Dermis blood vessel endothelial cell (primary cell): ENCODE results near the gene CDKN1B. TPM values are rescaled to one million over a fixed set of nuclear protein-coding genes. Genes with fewer than 3 reads are reported as not detected.

Experiments used
- DNase-seq: peaks from one replicate; pipeline ENCODE4 v3.0.0; 2010
- total RNA-seq: library from RNA; depleted of rRNA; stranded (reverse); fragments of >200 nt; gene quantifications from 2 replicates; pipeline ENCODE4 v1.2.3, GENCODE V29; 2014

Gene CDKN1B
- 67.7 and 75.4 TPM in 2 replicates for total RNA-seq

DNA sequence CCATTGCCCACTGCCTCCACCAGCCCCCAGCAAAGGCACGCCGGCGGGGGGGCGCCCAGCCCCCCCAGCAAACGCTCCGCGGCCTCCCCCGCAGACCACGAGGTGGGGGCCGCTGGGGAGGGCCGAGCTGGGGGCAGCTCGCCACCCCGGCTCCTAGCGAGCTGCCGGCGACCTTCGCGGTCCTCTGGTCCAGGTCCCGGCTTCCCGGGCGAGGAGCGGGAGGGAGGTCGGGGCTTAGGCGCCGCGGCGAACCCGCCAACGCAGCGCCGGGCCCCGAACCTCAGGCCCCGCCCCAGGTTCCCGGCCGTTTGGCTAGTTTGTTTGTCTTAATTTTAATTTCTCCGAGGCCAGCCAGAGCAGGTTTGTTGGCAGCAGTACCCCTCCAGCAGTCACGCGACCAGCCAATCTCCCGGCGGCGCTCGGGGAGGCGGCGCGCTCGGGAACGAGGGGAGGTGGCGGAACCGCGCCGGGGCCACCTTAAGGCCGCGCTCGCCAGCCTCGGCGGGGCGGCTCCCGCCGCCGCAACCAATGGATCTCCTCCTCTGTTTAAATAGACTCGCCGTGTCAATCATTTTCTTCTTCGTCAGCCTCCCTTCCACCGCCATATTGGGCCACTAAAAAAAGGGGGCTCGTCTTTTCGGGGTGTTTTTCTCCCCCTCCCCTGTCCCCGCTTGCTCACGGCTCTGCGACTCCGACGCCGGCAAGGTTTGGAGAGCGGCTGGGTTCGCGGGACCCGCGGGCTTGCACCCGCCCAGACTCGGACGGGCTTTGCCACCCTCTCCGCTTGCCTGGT lies at the start of gene CDKN1B:
Gene CDKN1B (plus strand): TSS at position 576 of the 793 bp plus-strand sequence. CDS start 472 bp downstream, outside the sequence.
- DNase-seq = peak; percentile 97

DNA sequence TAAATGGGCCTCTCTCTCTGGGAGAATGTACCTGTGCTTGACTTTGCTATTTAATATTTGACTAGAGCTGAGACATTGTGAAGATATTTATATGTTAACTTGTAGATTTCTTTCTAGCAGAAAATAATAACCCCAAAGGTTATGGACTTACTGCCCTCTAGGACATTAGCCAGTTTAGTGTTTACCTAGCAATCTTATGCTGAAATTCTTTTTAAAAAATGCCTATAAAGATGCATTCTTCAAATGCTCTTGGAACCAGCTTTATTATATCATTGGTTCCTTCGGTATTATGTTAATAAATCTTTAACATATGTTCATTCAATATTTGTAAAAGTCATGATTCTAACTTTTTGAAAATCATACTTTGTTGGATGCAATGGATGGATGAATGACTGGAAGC lies 49.2 kb upstream of the CDKN1B start:
- DNase-seq = no peak

DNA sequence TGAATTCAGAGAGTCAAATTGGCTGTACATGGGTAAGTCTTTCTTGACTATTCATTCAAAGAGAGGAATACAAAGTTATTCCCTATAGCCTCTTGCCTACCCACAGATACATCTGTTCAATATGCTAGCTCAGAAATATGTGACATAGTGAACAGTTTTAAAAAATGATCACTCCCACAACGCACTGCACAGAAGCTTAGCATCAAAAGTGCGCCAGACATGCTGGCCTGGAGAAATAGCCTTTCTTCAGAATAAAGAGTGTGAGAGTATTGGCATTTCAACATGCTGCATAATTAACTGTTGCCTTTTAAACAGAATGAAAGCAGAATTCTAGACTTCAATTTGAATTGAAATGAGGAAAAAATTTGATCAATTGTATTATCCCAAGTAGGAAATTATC lies 48.1 kb upstream of the CDKN1B start:
- DNase-seq = no peak

DNA sequence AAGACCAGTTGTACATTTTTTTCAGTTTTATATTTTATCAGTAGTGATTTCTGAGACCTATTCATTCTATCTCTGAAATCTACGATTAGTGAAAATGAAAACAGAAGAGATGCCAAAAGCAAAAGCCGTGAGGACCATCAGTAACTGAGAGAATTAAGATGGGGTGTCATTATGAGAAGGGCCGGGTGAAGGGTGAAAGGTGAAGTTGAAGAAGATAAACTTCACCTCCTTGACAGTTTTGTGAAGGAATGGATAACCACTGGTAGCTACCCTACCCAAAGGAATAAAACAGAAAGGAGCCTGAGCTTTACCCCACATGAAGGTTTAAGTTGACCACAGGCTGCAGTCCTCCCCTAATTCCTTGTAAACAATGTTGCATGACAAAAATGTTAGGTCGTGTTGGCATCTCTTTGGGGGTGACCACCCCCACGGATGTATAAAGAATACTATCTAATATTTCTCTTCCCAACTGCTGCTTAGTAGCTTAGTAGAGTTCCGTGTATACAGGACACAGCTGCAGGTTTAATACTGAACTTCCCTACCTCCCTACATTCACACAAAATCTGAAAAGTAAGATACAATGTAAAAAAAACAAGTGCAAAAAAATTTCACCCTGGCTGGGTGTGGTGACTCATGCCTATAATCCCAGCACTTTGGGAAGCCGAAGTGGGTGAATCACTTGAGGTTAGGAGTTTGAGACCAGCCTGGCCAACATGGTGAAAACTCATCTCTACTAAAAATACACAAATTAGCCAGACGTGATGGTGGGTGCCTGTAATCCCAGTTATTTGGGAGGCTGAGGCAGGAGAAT lies 45.1 kb upstream of the CDKN1B start:
- no peak for DNase-seq

DNA sequence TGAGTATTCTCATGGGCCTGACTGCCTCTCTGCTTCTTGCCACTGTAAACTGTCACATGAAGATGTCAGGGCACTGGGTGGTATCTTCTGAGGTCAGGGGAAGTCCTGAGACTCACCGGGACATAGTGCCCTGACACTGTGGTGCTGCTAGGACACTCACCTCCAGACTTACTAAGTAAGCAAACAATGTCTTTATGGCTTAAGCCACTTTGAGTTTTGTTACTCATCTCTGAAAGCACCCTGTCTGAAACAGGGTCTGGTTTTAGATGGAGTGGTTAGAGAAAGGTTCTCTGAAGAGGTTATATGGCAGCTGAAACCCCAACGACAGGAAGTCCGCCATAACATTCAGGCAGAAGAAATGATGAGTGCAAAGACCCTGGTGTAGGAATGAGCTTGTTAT lies 43.9 kb upstream of the CDKN1B start:
- DNase-seq = no peak

DNA sequence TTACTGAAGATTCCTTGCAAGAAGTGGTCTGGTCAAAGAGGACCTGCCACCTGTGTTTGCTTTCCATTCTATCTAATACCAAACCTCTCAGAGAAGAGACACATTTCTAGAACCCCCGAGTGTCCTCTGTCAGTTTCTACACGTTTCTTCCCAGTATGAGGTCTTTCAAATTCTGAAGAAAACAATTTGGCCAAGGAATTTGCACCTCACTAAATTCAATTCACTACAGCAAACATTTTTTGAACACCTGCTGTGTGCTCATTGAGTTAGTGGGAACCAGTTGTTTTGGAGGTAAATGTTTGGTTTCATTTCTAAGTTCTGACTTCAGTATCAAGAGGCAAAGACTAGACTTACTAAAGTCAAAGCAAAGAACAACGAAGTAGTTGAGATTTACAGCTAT lies 40.6 kb upstream of the CDKN1B start:
- no peak for DNase-seq

DNA sequence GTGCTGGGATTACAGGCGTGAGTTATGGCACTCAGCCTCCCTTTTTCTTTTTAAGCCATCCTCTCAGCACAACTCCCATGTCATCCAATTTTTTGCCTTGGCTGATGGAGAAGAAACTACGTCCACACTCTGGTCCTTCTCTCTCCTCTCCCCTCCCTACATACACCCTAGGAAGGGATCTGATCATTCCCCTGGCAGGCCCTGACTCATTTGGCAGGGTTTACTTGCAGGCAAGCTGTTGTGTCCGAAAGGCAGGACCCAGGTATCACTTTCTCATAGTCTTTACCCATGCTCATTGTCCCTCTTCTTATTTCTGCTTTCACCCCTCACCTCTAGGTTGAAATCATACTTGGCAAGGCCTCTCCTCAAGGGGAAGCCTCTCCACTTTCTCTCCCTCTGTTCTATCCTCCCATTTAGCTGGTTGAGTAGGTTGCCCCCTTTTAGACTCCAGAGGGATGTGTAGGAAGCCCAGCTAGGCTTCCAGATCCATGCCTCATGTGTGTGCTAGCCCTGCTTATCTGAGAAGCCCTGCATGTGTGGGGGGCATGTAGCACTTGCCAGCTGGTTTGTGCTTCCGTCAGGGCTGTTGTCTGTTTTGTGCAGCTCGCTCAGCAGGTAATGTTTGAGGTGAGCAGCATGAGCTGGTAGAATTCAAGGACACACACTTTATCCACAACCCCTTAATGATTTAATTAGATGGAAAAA lies 36.0 kb upstream of the CDKN1B start:
- no peak for DNase-seq

DNA sequence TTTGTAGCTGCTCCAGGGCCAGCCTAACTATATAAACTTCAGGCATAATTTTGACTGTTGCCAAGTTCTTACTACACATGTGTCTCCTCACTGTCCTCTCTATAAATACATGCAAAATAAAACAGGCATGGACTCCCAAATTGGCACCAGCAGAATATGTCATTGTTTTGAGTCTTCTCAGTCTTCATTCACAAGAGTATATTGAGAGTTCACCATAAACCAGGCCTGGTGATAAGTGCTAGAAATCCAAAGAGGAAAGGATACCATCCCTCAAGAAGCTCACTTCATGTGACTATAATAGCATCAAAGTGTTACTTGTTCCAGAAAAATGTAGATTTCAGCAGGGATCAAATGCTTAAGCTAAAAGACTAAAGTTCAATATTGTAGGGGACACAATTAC lies 34.9 kb upstream of the CDKN1B start:
- no peak for DNase-seq

DNA sequence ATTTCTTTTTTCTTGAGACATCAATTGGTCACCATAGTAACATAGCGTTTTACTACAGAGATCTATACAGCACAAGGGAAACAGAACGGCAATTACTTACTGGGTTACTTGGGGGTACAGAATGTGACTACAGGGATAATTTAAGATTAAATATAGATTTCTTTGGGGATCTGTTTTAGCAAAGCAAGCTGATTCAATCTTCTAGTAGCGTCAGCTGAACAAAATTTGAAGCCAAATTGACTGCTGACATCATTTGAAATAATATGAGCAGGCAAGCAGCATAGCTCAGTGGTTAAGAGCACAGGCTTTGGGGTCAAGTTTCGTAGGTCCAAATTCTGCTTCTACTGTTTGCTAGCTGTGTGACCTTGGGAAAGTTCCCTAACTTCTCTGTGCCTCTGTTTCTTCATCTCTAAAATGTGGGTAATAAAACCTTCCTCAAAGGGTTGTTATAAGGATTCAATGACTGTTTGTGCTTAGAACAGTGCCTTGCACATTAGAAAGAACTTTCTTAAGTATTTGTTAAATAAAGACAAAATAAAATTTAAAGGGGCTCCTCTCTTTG lies 34.0 kb upstream of the CDKN1B start:
- DNase-seq = no peak

DNA sequence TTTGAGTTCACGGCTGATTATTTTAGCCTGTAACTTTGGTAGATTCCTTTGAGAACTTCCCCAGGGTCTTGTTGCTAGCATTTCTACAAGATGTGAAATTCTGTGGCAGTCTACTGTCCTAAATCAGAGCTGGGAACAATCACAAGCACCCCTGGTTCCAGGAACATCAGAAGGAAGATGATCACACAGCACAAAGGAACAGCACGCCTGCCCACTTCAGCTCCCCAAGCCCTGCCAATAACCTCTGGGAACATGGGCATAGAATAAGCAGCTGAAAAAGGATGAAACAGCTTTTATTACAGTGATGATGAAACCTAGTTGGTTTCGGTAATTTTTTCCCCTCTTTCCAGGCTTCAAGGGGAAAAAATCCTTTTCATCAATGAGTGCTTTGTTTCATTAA lies 33.4 kb upstream of the CDKN1B start:
- DNase-seq = no peak

DNA sequence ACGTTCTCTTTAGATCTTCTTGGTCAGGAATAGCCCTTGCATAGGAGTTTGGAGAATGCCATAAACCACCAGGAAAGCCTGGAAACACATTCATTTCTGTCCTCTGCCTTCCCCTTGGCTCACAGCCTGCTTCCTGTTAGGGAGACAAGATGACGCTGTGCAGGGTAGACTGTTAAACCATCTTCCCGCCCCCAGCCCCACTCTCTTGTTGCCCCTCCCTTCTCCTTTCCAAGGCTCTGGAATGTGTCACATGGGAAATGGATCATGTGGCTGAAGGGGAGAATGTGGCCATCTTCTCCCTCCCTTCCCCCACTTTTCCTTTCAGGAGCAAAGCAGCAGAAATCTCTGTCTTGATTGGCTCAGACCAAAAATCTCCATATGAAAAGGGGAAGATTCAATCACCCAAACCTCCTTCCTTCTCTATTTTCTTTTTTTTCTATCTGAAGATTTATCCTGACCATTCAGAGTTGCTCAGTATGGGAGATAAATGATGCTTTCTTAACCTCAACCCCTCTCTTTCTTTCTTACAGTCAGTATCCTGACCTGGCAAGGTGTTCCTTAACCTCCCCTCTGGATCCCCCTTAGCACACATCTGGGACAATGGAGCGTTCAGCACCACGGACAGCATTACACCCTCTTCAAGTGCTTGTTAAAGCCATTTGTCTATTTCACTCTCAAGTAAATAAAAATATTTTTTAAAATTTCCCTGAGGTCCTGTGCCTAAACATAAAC lies 32.6 kb upstream of the CDKN1B start:
- DNase-seq = peak; percentile 71

DNA sequence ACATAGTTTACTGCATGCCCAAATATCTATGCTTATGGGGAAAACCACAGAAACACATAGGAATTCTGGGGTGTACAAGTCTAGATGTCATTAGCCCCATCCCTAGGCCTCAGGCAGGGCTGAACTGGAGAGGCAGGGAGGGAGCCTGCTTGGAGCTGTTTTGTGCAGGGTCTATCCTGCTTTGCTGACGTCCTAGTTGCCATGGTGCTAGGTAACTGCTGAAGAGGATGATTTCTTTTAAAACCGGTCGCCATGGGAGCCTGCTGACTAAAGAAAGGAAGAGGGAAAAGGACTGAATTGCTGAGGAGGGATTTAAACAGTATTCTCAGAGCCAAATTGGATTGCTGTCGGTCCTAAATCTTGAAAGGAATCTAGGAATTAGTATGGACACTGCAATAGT lies 31.9 kb upstream of the CDKN1B start:
- no peak for DNase-seq

DNA sequence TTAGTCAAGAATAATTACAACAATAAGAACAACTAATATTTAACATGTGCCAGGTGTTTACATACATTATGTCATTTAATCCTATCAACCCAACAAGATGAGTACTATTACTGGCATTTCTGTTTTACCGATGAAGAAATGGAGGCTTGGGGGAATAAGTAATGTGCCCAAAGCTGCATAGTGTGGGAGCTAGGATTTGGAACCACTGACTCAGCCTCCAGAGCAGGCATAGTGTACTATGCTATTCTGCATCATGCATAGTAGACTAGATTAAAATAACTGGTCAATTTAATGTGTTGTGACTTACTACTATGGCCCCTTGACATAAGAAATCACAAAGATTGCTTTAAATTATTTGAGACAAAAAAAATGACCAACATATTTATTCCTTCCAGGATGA lies 30.7 kb upstream of the CDKN1B start:
- DNase-seq = no peak

DNA sequence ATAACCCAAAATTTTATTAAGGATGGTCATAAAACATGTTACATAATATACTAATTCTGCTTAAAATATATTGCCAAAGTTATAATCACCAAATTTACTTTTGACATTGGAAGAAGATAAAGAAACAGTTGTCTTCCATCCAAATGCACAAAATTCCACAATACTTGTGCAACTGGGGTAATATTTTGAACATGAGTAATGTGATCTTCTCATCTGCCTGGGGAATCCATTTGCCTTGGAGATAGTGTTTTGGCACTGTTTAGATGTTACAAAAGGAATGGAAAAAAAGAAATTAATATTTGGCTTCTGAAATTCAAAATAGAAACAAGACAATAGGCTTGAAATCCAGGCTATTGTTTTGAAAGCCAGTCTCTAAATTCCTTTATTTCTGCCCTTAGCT lies 30.2 kb upstream of the CDKN1B start:
- no peak for DNase-seq

DNA sequence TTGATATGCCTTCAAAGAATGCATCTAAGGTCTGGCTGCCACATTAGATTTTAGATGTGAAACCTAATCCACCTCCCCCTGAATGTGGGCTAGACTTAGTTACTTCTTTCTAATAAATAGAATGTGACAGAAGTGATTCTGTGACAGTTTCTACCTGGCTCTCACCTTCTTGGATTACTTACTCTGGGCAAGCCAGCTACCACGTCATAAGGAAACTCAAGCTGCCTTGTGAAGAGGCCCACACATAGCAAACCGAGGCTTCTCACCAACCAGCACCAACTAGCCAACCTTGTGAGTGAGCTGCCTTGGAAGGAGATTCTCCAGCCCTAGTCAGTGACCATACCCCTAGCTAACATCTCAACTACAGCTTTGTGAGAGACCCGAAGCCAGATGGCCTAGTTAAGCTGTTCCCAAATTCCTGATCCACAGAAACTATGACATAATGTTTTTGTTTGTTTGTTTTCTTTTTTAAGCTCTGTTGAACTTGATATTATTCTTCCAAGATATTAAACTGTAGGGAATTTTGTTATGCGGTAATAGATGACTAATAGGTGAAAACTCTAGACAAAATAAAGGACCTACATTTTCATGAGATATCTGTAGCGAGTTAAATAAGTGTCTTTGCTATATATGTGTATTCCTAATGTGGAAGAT lies 27.4 kb upstream of the CDKN1B start:
- DNase-seq = no peak

DNA sequence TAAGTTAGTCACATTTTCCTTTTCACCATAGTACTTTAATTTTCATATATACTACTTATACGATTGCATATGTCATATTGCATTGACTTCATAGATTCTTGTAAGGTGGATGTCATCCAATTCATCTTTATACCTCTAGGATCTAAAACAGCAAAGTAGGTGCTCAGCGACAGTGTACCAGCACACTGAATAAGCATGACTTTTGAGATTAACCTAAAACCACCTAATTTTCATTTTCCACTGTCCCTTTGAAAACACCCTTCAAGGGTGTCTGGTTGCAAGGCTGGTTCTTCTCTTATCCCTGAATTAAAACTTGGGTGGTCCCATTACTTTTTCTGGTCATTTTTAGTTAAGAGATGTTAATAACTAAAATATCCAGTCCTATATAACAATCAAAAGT lies 25.6 kb upstream of the CDKN1B start:
- DNase-seq = no peak

DNA sequence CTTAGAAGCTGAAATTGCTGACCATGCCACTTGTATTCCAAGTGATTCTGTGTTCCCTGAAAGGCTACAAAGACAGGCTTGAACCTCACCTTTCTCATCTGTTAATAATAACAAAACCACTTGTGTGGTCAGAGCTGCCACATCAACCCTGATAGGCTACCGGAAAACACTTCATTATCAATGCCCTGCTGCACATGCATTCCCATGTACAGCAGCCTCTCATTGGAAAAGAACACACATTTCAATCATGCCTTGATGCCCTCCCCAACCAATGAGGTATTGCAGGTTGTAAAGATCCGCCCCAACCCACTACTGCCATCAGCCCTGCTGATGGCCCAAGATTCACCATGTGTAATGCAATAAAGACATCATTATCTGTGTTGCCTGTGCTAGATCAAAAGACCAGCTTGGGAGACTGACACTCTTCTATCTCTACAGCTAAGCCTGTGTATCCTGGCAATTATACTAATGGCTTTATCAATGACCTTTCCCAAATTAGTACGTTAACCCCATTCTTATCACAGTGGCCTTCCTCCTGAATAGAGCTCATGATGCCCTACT lies 24.0 kb upstream of the CDKN1B start:
- DNase-seq = no peak

DNA sequence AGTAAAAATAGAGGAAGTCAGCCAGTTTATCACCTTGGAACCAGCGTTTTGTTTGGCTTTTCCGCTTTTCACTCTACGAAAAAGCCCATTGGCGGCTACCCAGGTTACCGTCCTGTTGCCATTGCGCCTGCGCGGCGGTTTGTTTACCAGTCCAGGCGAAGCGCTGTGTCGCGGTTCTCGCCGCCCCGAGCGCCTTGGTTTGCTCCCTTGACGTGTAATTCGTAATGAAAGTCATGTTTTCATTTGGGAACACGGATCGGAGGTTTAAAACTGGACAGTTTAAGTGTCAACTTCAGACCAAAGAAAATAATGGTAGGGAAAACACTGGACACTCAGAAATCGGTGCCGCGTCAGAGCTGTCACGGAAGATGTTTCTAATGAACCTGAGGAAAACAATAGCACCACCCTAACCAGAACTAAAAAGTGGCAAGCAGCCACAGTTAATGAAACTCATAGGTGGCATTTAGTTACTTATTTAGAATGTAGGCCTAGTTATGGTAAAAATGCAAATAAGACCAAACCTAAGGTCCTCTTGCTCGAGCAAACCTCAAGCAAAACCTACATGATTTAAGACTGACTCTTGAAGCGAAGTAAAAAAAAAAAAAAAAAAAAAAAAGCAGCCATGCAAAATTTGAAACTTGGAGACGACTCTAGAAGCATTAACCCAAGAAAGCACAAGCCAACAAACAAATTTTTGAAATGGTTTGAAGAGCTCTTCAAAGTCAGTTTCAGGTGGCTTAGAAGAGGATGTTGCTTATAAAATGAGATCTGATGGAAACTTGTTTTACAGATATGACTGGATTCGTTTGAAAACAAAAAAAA lies 20.4 kb upstream of the CDKN1B start:
- DNase-seq = peak; percentile 91

DNA sequence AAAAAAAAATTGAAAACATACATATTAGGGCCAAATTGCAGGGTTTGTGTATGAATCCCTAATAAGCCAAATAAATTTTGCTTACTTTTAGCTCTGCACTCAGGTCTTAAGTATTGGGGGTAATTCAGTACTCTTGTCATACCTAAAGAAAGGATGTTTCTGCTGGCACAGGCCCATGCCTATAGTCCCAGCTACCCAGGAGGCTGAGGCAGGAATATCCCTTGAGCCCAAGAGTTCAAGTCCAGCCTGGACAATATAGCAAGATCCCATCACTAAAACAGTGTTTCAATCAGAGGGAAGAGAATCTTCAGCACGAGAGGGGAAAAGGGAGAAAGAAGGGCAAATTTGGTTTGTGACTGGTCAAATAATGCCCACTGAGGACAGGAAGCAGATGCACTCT lies 17.8 kb upstream of the CDKN1B start:
- no peak for DNase-seq

DNA sequence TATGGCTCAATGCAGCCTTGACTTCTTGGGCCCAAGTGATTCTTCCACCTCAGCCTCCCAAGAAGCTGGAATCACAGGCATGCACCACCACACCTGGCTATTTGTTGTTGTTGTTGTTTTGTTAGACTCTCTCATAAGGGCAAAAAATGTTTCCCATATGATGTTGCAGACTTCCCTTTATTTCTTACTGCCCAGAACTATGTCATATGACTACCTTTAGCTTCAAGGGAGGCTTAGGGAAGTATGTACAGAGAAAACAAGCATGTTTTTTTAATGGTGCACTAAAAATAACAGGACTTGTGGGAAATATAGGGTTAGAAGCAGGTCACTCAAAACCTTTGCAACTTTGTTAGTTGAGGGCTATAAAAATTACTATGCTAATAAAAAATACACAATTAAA lies 16.9 kb upstream of the CDKN1B start:
- DNase-seq = no peak

DNA sequence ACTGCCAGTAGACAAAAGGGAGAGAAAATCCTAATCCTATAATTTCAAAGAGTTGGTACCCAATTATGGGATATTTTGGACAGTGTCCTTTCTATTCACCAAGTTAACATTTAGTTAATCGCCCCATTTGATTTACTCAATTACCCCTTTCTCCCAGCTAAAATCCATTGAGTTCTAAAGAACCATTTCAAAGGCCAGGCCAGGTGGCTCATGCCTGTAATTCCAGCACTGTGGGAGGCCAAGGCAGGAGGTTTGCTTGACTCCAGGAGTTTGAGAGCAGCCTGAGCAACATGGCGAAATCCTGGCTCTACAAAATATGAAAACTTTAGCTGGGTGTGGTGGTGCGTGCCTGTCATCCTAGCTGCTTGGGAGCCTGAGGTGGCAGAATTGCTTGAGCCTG lies 15.7 kb upstream of the CDKN1B start:
- no peak for DNase-seq
